ENCODE measurements around the gene DLK2. TPM values are rescaled to one million over a fixed set of nuclear protein-coding genes. Genes with fewer than 3 reads are reported as not detected.

DLK2 gene
- total and polyA plus RNA-seq, 7 experiments from 2014 or later: 0.30 to 1.6 (median 0.56) TPM

GRCh38 chr6:43494321-43494720 lies 39.0 kb upstream of the DLK2 start:
- ATAC-seq: no peak
- H3K4me3 Mint-ChIP-seq: peak overlapping the region in 5 of 10 donors; percentile 17 to 47 (median 22)
- peaks cover 0 to 39% (median 4%) of the 10 kb centered on the region in 3 experiments for H3K36me3 ChIP-seq (ENCODE audit: control insufficient read depth in 2 of 3, insufficient read depth in 3 of 3, low read length in 3 of 3)
- H3K4me1 Mint-ChIP-seq: peaks cover 15 to 44% (median 31%) of the 10 kb centered on the region in 7 donors
- H3K27ac ChIP-seq (ENCODE audit: low read depth, low read length): peak overlapping the region; percentile 3
- H3K4me1 ChIP-seq (ENCODE audit: control insufficient read depth in 2 of 2, insufficient read depth in 2 of 2, low read length in 2 of 2): peaks cover 12 to 15% of the 10 kb centered on the region in 2 donors
- no peak overlapping the region for H3K4me3 ChIP-seq (ENCODE audit: low read length)
- intact Hi-C loops (cut with micrococcal nuclease): no loop called here
- no peak for DNase-seq
- H3K36me3 Mint-ChIP-seq: peaks cover 0 to 9% (median 0%) of the 10 kb centered on the region in 5 donors
- H3K27ac Mint-ChIP-seq: peak overlapping the region in 6 of 9 donors; percentile 39 to 89 (median 58)
- no peaks in the 10 kb centered on the region for H3K9me3 Mint-ChIP-seq
- POLR2A ChIA-PET: interaction anchor here (0.6 to 1.6 kb wide), 5 partner anchors 17 to 159 kb away, joined by 3 to 8 read pairs (median 3); partner anchors contain the start of genes ABCC10 and DLK2
- CTCF ChIA-PET: interaction anchor here (1.2 to 1.7 kb wide), 4 partner anchors 13 to 232 kb away, joined by 3 to 8 read pairs (median 4); no protein-coding TSS in a partner anchor
- no peaks in the 10 kb centered on the region for H3K27me3 ChIP-seq (ENCODE audit: control insufficient read depth in 2 of 2, insufficient read depth in 2 of 2, low read length in 2 of 2)
- H3K9me3 ChIP-seq (ENCODE audit: control insufficient read depth in 2 of 3, low read length in 3 of 3): no peaks in the 10 kb centered on the region
- no peaks in the 10 kb centered on the region for H3K27me3 Mint-ChIP-seq

- H3K9me3 Mint-ChIP-seq: no peaks in the 10 kb centered on the region
- ChIA-PET CTCF (interaction anchor here (1.2 to 1.7 kb wide), 2 partner anchors 14 to 29 kb away, joined by 3 to 4 read pairs; no protein-coding TSS in a partner anchor), POLR2A (interaction anchor here (0.8 to 1.5 kb wide), 2 partner anchors 17 to 66 kb away, joined by 3 read pairs; partner anchors contain the start of gene ABCC10)
- ATAC-seq: no peak
- peak overlapping the region in 7 of 9 donors; percentile 21 to 89 (median 45) for H3K27ac Mint-ChIP-seq
- intact Hi-C loops (cut with micrococcal nuclease): no loop called here
- H3K27me3 Mint-ChIP-seq: no peaks in the 10 kb centered on the region
- no peaks in the 10 kb centered on the region for H3K27me3 ChIP-seq (ENCODE audit: control insufficient read depth in 2 of 2, insufficient read depth in 2 of 2, low read length in 2 of 2)
- peak overlapping the region in 5 of 10 donors; percentile 17 to 47 (median 22) for H3K4me3 Mint-ChIP-seq
- H3K4me1 ChIP-seq (ENCODE audit: control insufficient read depth in 2 of 2, insufficient read depth in 2 of 2, low read length in 2 of 2): peaks cover 12 to 15% of the 10 kb centered on the region in 2 donors
- no peak overlapping the region for H3K4me3 ChIP-seq (ENCODE audit: low read length)
- peak overlapping the region; percentile 3 for H3K27ac ChIP-seq (ENCODE audit: low read depth, low read length)
- peaks cover 0 to 9% (median 0%) of the 10 kb centered on the region in 5 donors for H3K36me3 Mint-ChIP-seq
- no peaks in the 10 kb centered on the region for H3K9me3 ChIP-seq (ENCODE audit: control insufficient read depth in 2 of 3, low read length in 3 of 3)
- H3K36me3 ChIP-seq (ENCODE audit: control insufficient read depth in 2 of 3, insufficient read depth in 3 of 3, low read length in 3 of 3): peaks cover 0 to 34% (median 0%) of the 10 kb centered on the region in 3 experiments
- DNase-seq: no peak
- H3K4me1 Mint-ChIP-seq: peaks cover 15 to 46% (median 35%) of the 10 kb centered on the region in 7 donors
Measured at GRCh38 chr6:43493833-43494232, 38.5 kb upstream of the DLK2 start.

- H3K27me3 ChIP-seq (ENCODE audit: control insufficient read depth in 2 of 2, insufficient read depth in 2 of 2, low read length in 2 of 2): no peaks in the 10 kb centered on the region
- peak overlapping the region in 1 of 10 donors; percentile 15 for H3K4me3 Mint-ChIP-seq
- H3K36me3 Mint-ChIP-seq: peaks cover 0 to 8% (median 0%) of the 10 kb centered on the region in 5 donors
- DNase-seq: no peak
- H3K9me3 Mint-ChIP-seq: no peaks in the 10 kb centered on the region
- no peak overlapping the region for H3K27ac ChIP-seq (ENCODE audit: low read depth, low read length)
- peaks cover 12 to 15% of the 10 kb centered on the region in 2 donors for H3K4me1 ChIP-seq (ENCODE audit: control insufficient read depth in 2 of 2, insufficient read depth in 2 of 2, low read length in 2 of 2)
- H3K27ac Mint-ChIP-seq: peak overlapping the region in 4 of 9 donors; percentile 39 to 89 (median 48)
- no peaks in the 10 kb centered on the region for H3K9me3 ChIP-seq (ENCODE audit: control insufficient read depth in 2 of 3, low read length in 3 of 3)
- no peak overlapping the region for H3K4me3 ChIP-seq (ENCODE audit: low read length)
- peaks cover 0 to 28% (median 0%) of the 10 kb centered on the region in 3 experiments for H3K36me3 ChIP-seq (ENCODE audit: control insufficient read depth in 2 of 3, insufficient read depth in 3 of 3, low read length in 3 of 3)
- H3K27me3 Mint-ChIP-seq: no peaks in the 10 kb centered on the region
- peaks cover 15 to 46% (median 35%) of the 10 kb centered on the region in 7 donors for H3K4me1 Mint-ChIP-seq
- no peak for ATAC-seq
- CTCF ChIA-PET: interaction anchor here (0.6 to 1.7 kb wide), 4 partner anchors 13 to 233 kb away, joined by 3 read pairs; no protein-coding TSS in a partner anchor
- intact Hi-C loops (cut with micrococcal nuclease): no loop called here
- POLR2A ChIA-PET: interaction anchor here (1.5 kb wide), 1 partner anchor 18 kb away, joined by 3 read pairs; no protein-coding TSS in a partner anchor
Measured at GRCh38 chr6:43493230-43493629, 37.9 kb upstream of the DLK2 start.

GRCh38 chr6:43492673-43493072 lies 37.3 kb upstream of the DLK2 start:
- Mint-ChIP-seq H3K36me3 (peaks cover 0 to 8% (median 0%) of the 10 kb centered on the region in 5 donors), H3K27me3 (no peaks in the 10 kb centered on the region), H3K27ac (peak overlapping the region in 4 of 9 donors; percentile 11 to 89 (median 44)), H3K9me3 (no peaks in the 10 kb centered on the region), H3K4me3 (no peak overlapping the region), H3K4me1 (peaks cover 15 to 47% (median 35%) of the 10 kb centered on the region in 7 donors)
- CTCF ChIA-PET: interaction anchor here (0.6 to 0.8 kb wide), 3 partner anchors 14 to 233 kb away, joined by 3 read pairs; no protein-coding TSS in a partner anchor
- DNase-seq (no peak), ATAC-seq (no peak)
- Histone ChIP-seq H3K36me3 (ENCODE audit: control insufficient read depth in 2 of 3, insufficient read depth in 3 of 3, low read length in 3 of 3) (peaks cover 0 to 23% (median 0%) of the 10 kb centered on the region in 3 experiments), H3K27ac (ENCODE audit: low read depth, low read length) (no peak overlapping the region), H3K27me3 (ENCODE audit: control insufficient read depth in 2 of 2, insufficient read depth in 2 of 2, low read length in 2 of 2) (no peaks in the 10 kb centered on the region), H3K4me1 (ENCODE audit: control insufficient read depth in 2 of 2, insufficient read depth in 2 of 2, low read length in 2 of 2) (peaks cover 12 to 15% of the 10 kb centered on the region in 2 donors), H3K9me3 (ENCODE audit: control insufficient read depth in 2 of 3, low read length in 3 of 3) (no peaks in the 10 kb centered on the region), H3K4me3 (ENCODE audit: low read length) (no peak overlapping the region)
- POLR2A ChIA-PET: interaction anchor here (0.6 kb wide), 1 partner anchor 198 kb away, joined by 4 read pairs; no protein-coding TSS in a partner anchor
- intact Hi-C loops (cut with micrococcal nuclease): no loop called here

- H3K4me3 ChIP-seq (ENCODE audit: low read length): no peak overlapping the region
Measured at GRCh38 chr6:43491750-43492661, 36.7 kb upstream of the DLK2 start.

GRCh38 chr6:43490523-43490939 lies 35.2 kb upstream of the DLK2 start:
- no peak overlapping the region for H3K27ac ChIP-seq (ENCODE audit: low read depth, low read length)
- intact Hi-C loops (cut with micrococcal nuclease): no loop called here
- H3K27me3 Mint-ChIP-seq: no peaks in the 10 kb centered on the region
- peaks cover 0 to 12% (median 0%) of the 10 kb centered on the region in 3 experiments for H3K36me3 ChIP-seq (ENCODE audit: control insufficient read depth in 2 of 3, insufficient read depth in 3 of 3, low read length in 3 of 3)
- no peaks in the 10 kb centered on the region for H3K27me3 ChIP-seq (ENCODE audit: control insufficient read depth in 2 of 2, insufficient read depth in 2 of 2, low read length in 2 of 2)
- H3K4me3 Mint-ChIP-seq: no peak overlapping the region
- POLR2A ChIA-PET: interaction anchor here (0.8 kb wide), 1 partner anchor 169 kb away, joined by 3 read pairs; no protein-coding TSS in a partner anchor
- DNase-seq (no peak), ATAC-seq (no peak)
- CTCF ChIA-PET: interaction anchor here (1.2 kb wide), 1 partner anchor 16 kb away, joined by 4 read pairs; no protein-coding TSS in a partner anchor
- no peaks in the 10 kb centered on the region for H3K9me3 ChIP-seq (ENCODE audit: control insufficient read depth in 2 of 3, low read length in 3 of 3)
- peaks cover 0 to 11% (median 0%) of the 10 kb centered on the region in 5 donors for H3K36me3 Mint-ChIP-seq
- peaks cover 10 to 13% of the 10 kb centered on the region in 2 donors for H3K4me1 ChIP-seq (ENCODE audit: control insufficient read depth in 2 of 2, insufficient read depth in 2 of 2, low read length in 2 of 2)
- H3K9me3 Mint-ChIP-seq: no peaks in the 10 kb centered on the region
- peak overlapping the region in 3 of 9 donors; percentile 4 to 51 (median 24) for H3K27ac Mint-ChIP-seq
- H3K4me1 Mint-ChIP-seq: peaks cover 16 to 45% (median 31%) of the 10 kb centered on the region in 7 donors
- H3K4me3 ChIP-seq (ENCODE audit: low read length): no peak overlapping the region

More at GRCh38 chr6:43491750-43492661, 36.7 kb upstream of the DLK2 start:
- Histone ChIP-seq H3K27ac (ENCODE audit: low read depth, low read length) (no peak overlapping the region), H3K36me3 (ENCODE audit: control insufficient read depth in 2 of 3, insufficient read depth in 3 of 3, low read length in 3 of 3) (peaks cover 0 to 16% (median 0%) of the 10 kb centered on the region in 3 experiments), H3K9me3 (ENCODE audit: control insufficient read depth in 2 of 3, low read length in 3 of 3) (no peaks in the 10 kb centered on the region), H3K4me1 (ENCODE audit: control insufficient read depth in 2 of 2, insufficient read depth in 2 of 2, low read length in 2 of 2) (peaks cover 12 to 15% of the 10 kb centered on the region in 2 donors), H3K27me3 (ENCODE audit: control insufficient read depth in 2 of 2, insufficient read depth in 2 of 2, low read length in 2 of 2) (no peaks in the 10 kb centered on the region)
- Mint-ChIP-seq H3K4me3 (no peak overlapping the region), H3K27ac (peak overlapping the region in 2 of 9 donors; percentile 11 to 50), H3K36me3 (peaks cover 0 to 8% (median 0%) of the 10 kb centered on the region in 5 donors), H3K4me1 (peaks cover 18 to 47% (median 35%) of the 10 kb centered on the region in 7 donors), H3K27me3 (no peaks in the 10 kb centered on the region), H3K9me3 (no peaks in the 10 kb centered on the region)
- DNase-seq: no peak
- no peak for ATAC-seq
- intact Hi-C loops (cut with micrococcal nuclease): no loop called here
- CTCF ChIA-PET: interaction anchor here (0.6 kb wide), 1 partner anchor 1020 kb away, joined by 3 read pairs; no protein-coding TSS in a partner anchor
- POLR2A ChIA-PET: interaction anchor here (0.6 kb wide), 1 partner anchor 198 kb away, joined by 4 read pairs; no protein-coding TSS in a partner anchor

Measured in naive thymus-derived CD4-positive, alpha-beta T cell (primary cell).